Ishikawa (cell line): Measurements from ENCODE around the gene BHMT.

ENCODE experiments used
- CEBPB ChIP-seq: IDR thresholded peaks from 2 replicates; pipeline ENCODE4 v1.6.1; 2012
- CREB1 ChIP-seq: IDR thresholded peaks from 2 replicates; pipeline ENCODE4 v1.6.1; 2012; ENCODE audit warnings: low read depth
- EGR1 ChIP-seq: IDR thresholded peaks from 2 replicates; pipeline ENCODE4 v1.6.1; 2012
- EP300 ChIP-seq: IDR thresholded peaks from 2 replicates; pipeline ENCODE4 v1.6.1; 2012; ENCODE audit warnings: borderline replicate concordance
- FOXM1 ChIP-seq: IDR thresholded peaks from 2 replicates; pipeline ENCODE4 v1.6.1; 2012; ENCODE audit warnings: low read depth, borderline replicate concordance
- MAX ChIP-seq: IDR thresholded peaks from 2 replicates; pipeline ENCODE4 v1.6.1; 2012
- NFIC ChIP-seq: IDR thresholded peaks from 2 replicates; pipeline ENCODE4 v1.6.1; 2012
- RAD21 ChIP-seq: IDR thresholded peaks from 2 replicates; pipeline ENCODE4 v1.6.1; 2012; ENCODE audit warnings: low read depth
- REST ChIP-seq: IDR thresholded peaks from 2 replicates; pipeline ENCODE4 v1.6.1; 2012; ENCODE audit warnings: low read depth, mild to moderate bottlenecking
- TAF1 ChIP-seq: IDR thresholded peaks from 2 replicates; pipeline ENCODE4 v1.6.1; 2012; ENCODE audit warnings: low read depth, mild to moderate bottlenecking
- TCF12 ChIP-seq: IDR thresholded peaks from 2 replicates; pipeline ENCODE4 v1.6.1; 2012; ENCODE audit warnings: low read depth
- TEAD4 ChIP-seq: IDR thresholded peaks from 2 replicates; pipeline ENCODE4 v1.6.1; 2012
- USF1 ChIP-seq: IDR thresholded peaks from 2 replicates; pipeline ENCODE4 v1.6.1; 2012
- YY1 ChIP-seq: IDR thresholded peaks from 2 replicates; pipeline ENCODE4 v1.6.1; 2012; ENCODE audit warnings: low read depth
- ZBTB7A ChIP-seq: IDR thresholded peaks from 2 replicates; pipeline ENCODE4 v1.6.1; 2012; ENCODE audit warnings: low read depth

The BHMT gene

GRCh38 chr5:79122973-79123372, 11.4 kb downstream of the BHMT start:
- TF ChIP-seq RAD21 = no peak
- TF ChIP-seq MAX = no peak
- TF ChIP-seq REST = no peak
- TF ChIP-seq EP300 = no peak
- TF ChIP-seq CREB1 = no peak
- TF ChIP-seq TAF1 = no peak
- TF ChIP-seq NFIC = no peak
- no peak for TF ChIP-seq EGR1
- TF ChIP-seq FOXM1 = no peak

GRCh38 chr5:79124607-79125006, 13.0 kb downstream of the BHMT start:
- no peak for TF ChIP-seq TCF12
- no peak for TF ChIP-seq ZBTB7A
- TF ChIP-seq EGR1 = no peak
- TF ChIP-seq CREB1 = no peak

- TF ChIP-seq YY1 (no peak), TAF1 (no peak), TCF12 (no peak), CREB1 (no peak), EGR1 (no peak), ZBTB7A (no peak), CEBPB (no peak), MAX (no peak), TEAD4 (no peak), USF1 (no peak), EP300 (no peak), FOXM1 (no peak), NFIC (no peak), RAD21 (no peak), REST (no peak)
Measured at GRCh38 chr5:79130781-79131180, 19.2 kb downstream of the BHMT start.

GRCh38 chr5:79133121-79133656, 21.6 kb downstream of the BHMT start:
- no peak for TF ChIP-seq REST
- TF ChIP-seq RAD21 = peak; percentile 56

GRCh38 chr5:79133657-79134451, 22.2 kb downstream of the BHMT start:
- peak; percentile 83 for TF ChIP-seq RAD21
- no peak for TF ChIP-seq EP300
- no peak for TF ChIP-seq TAF1
- TF ChIP-seq YY1 = no peak
- no peak for TF ChIP-seq NFIC
